ENCODE results near the gene RASIP1.

Gene RASIP1

DNA sequence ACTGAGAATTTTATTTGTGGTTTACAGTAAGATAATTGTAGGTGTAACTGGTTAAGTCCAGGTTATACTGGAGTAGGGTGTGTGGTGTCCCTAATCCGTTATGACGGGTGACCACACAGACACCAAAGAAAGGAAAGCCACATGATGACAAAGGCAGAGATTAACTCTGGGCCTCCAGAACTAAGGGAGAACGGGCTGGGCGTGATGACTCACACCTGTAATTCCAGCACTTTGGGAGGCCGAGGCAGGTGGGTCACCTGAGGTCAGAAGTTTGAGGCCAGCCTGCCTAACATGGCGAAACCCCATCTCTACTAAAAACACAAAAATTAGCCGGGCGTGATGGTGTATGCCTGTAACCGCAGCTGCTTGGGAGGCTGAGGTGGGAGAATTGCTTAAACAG, 54.8 kb downstream of the RASIP1 start:
- Histone ChIP-seq H3K4me3 (ENCODE audit: low read length, poor library complexity, severe bottlenecking) (no peak overlapping the region), H3K4me1 (ENCODE audit: insufficient read depth, low read length, poor library complexity, severe bottlenecking) (peaks cover 4% of the 10 kb centered on the region), H3K4me2 (ENCODE audit: low read depth, low read length, poor library complexity, severe bottlenecking) (no peak overlapping the region), H3F3A (ENCODE audit: low read depth) (no peaks in the 10 kb centered on the region), H3K9ac (ENCODE audit: low read depth, low read length, poor library complexity, severe bottlenecking) (no peak overlapping the region), H3K9me3 (ENCODE audit: insufficient read depth, low read depth, low read length) (no peaks in the 10 kb centered on the region), H3K36me3 (ENCODE audit: insufficient read depth, low read length) (no peaks in the 10 kb centered on the region), H3K79me2 (ENCODE audit: insufficient read depth, low read length) (no peaks in the 10 kb centered on the region), H2AFZ (ENCODE audit: low read length) (no peak overlapping the region), H4K20me1 (ENCODE audit: insufficient read depth, low read length, poor library complexity, severe bottlenecking) (no peaks in the 10 kb centered on the region), H3K9me2 (replicated peaks; ENCODE audit: low read depth, low read length) (no peaks in the 10 kb centered on the region), H3K27me3 (ENCODE audit: insufficient read depth, low read length, poor library complexity, severe bottlenecking) (no peaks in the 10 kb centered on the region)
- TF ChIP-seq, protein P1, sequence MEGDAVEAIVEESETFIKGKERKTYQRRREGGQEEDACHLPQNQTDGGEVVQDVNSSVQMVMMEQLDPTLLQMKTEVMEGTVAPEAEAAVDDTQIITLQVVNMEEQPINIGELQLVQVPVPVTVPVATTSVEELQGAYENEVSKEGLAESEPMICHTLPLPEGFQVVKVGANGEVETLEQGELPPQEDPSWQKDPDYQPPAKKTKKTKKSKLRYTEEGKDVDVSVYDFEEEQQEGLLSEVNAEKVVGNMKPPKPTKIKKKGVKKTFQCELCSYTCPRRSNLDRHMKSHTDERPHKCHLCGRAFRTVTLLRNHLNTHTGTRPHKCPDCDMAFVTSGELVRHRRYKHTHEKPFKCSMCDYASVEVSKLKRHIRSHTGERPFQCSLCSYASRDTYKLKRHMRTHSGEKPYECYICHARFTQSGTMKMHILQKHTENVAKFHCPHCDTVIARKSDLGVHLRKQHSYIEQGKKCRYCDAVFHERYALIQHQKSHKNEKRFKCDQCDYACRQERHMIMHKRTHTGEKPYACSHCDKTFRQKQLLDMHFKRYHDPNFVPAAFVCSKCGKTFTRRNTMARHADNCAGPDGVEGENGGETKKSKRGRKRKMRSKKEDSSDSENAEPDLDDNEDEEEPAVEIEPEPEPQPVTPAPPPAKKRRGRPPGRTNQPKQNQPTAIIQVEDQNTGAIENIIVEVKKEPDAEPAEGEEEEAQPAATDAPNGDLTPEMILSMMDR (conservative IDR thresholded peaks at IDR 0.05; ENCODE audit: low read length), result no peak
- TF ChIP-seq EZH2phosphoT487 (IDR thresholded peaks at IDR 0.05; ENCODE audit: borderline replicate concordance), result no peak

- no peaks in the 10 kb centered on the region for H3K36me3 ChIP-seq (ENCODE audit: insufficient read depth, low read length)
- peaks cover 5% of the 10 kb centered on the region for H3K4me1 ChIP-seq (ENCODE audit: insufficient read depth, low read length, poor library complexity, severe bottlenecking)
- H3K9me2 ChIP-seq (replicated peaks; ENCODE audit: low read depth, low read length), result no peaks in the 10 kb centered on the region
- no peak for TF ChIP-seq EZH2phosphoT487 (IDR thresholded peaks at IDR 0.05; ENCODE audit: borderline replicate concordance)
- TF ChIP-seq, protein P1 (conservative IDR thresholded peaks at IDR 0.05; ENCODE audit: low read length), result no peak
- H3K9ac ChIP-seq (ENCODE audit: low read depth, low read length, poor library complexity, severe bottlenecking), result no peak overlapping the region
- no peaks in the 10 kb centered on the region for H3K79me2 ChIP-seq (ENCODE audit: insufficient read depth, low read length)
- no peaks in the 10 kb centered on the region for H3K9me3 ChIP-seq (ENCODE audit: insufficient read depth, low read depth, low read length)
- H3F3A ChIP-seq (ENCODE audit: low read depth), result no peaks in the 10 kb centered on the region
- no peaks in the 10 kb centered on the region for H4K20me1 ChIP-seq (ENCODE audit: insufficient read depth, low read length, poor library complexity, severe bottlenecking)
- no peak overlapping the region for H2AFZ ChIP-seq (ENCODE audit: low read length)
- no peaks in the 10 kb centered on the region for H3K27me3 ChIP-seq (ENCODE audit: insufficient read depth, low read length, poor library complexity, severe bottlenecking)
- no peak overlapping the region for H3K4me3 ChIP-seq (ENCODE audit: low read length, poor library complexity, severe bottlenecking)
- no peak overlapping the region for H3K4me2 ChIP-seq (ENCODE audit: low read depth, low read length, poor library complexity, severe bottlenecking)
These were observed 57.1 kb downstream of the RASIP1 start for GRCh38 chr19:48683349-48683748.

DNA sequence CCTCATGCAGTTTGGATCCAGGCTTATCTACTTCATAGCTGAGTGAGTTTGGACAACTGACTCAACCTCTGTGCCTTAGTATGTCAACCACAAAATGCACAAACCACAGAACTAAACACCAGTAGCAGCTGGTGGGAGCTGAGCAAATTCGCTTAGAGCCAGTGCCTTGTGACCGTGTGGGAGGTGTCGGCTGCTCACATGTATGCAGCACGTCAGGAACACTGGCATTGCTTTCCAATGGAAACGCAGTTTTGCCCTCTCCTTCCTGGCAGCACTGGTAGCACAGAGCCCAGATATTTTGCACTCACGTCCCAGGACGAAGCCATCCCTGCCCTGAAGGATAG, 59.3 kb downstream of the RASIP1 start:
- Histone ChIP-seq H3K9me2 (replicated peaks; ENCODE audit: low read depth, low read length) (no peaks in the 10 kb centered on the region), H3K9me3 (ENCODE audit: insufficient read depth, low read depth, low read length) (no peaks in the 10 kb centered on the region), H3K4me2 (ENCODE audit: low read depth, low read length, poor library complexity, severe bottlenecking) (no peak overlapping the region), H3F3A (ENCODE audit: low read depth) (no peaks in the 10 kb centered on the region), H4K20me1 (ENCODE audit: insufficient read depth, low read length, poor library complexity, severe bottlenecking) (no peaks in the 10 kb centered on the region), H3K9ac (ENCODE audit: low read depth, low read length, poor library complexity, severe bottlenecking) (no peak overlapping the region), H3K79me2 (ENCODE audit: insufficient read depth, low read length) (no peaks in the 10 kb centered on the region), H3K36me3 (ENCODE audit: insufficient read depth, low read length) (no peaks in the 10 kb centered on the region), H2AFZ (ENCODE audit: low read length) (no peak overlapping the region), H3K4me3 (ENCODE audit: low read length, poor library complexity, severe bottlenecking) (no peak overlapping the region), H3K4me1 (ENCODE audit: insufficient read depth, low read length, poor library complexity, severe bottlenecking) (peaks cover 5% of the 10 kb centered on the region), H3K27me3 (ENCODE audit: insufficient read depth, low read length, poor library complexity, severe bottlenecking) (no peaks in the 10 kb centered on the region)
- TF ChIP-seq EZH2phosphoT487 (IDR thresholded peaks at IDR 0.05; ENCODE audit: borderline replicate concordance), result no peak
- TF ChIP-seq, protein P1 (conservative IDR thresholded peaks at IDR 0.05; ENCODE audit: low read length), result no peak

Data from Loucy (cell line).